KOPT-K1 (cell line): ENCODE measurements around the gene FKBP4.
"Not testable (repeated sequence)": the region's sequence is repeated elsewhere in the genome, so short reads cannot be mapped to it uniquely, and the experiment has no call there.

ENCODE experiments used
- H3K27ac ChIP-seq: fragments of 200-600 bp; sonication (generic); 2 replicates; pipeline ENCODE4 v1.5.1; 2016; ENCODE audit warnings: antibody characterized with exemption, mild to moderate bottlenecking, low read depth, low read length; ENCODE audit not compliant: poor library complexity, severe bottlenecking
- H3K36me3 ChIP-seq: fragments of 200-600 bp; sonication (generic); 2 replicates; pipeline ENCODE4 v1.5.1; 2017; ENCODE audit warnings: antibody characterized with exemption, mild to moderate bottlenecking, low read length, moderate library complexity; ENCODE audit not compliant: insufficient read depth
- H3K9me3 ChIP-seq: fragments of 200-600 bp; sonication (generic); 2 replicates; pipeline ENCODE4 v1.5.1; 2017; ENCODE audit warnings: antibody characterized with exemption, low read length, mild to moderate bottlenecking; ENCODE audit not compliant: insufficient read depth, poor library complexity, severe bottlenecking

FKBP4 gene

GRCh38 chr12:2769866-2770533 lies 24.8 kb upstream of the FKBP4 start:
- Histone ChIP-seq H3K36me3 (no peaks in the 10 kb centered on the region), H3K9me3 (no peaks in the 10 kb centered on the region), H3K27ac (no peak overlapping the region)

- H3K27ac ChIP-seq, H3K9me3 ChIP-seq, H3K36me3 ChIP-seq: not testable (repeated sequence)
Measured at GRCh38 chr12:2770544-2770943, 24.2 kb upstream of the FKBP4 start.

- H3K27ac ChIP-seq, result no peak overlapping the region
Measured at GRCh38 chr12:2772370-2772769, 22.4 kb upstream of the FKBP4 start.

GRCh38 chr12:2773199-2773875 lies 21.4 kb upstream of the FKBP4 start:
- no peak overlapping the region for H3K27ac ChIP-seq
- no peaks in the 10 kb centered on the region for H3K36me3 ChIP-seq
- H3K9me3 ChIP-seq, result no peaks in the 10 kb centered on the region

More at GRCh38 chr12:2772370-2772769, 22.4 kb upstream of the FKBP4 start:
- H3K9me3 ChIP-seq, result no peaks in the 10 kb centered on the region
- H3K36me3 ChIP-seq, result no peaks in the 10 kb centered on the region

- Histone ChIP-seq H3K36me3 (no peaks in the 10 kb centered on the region), H3K27ac (no peak overlapping the region), H3K9me3 (no peaks in the 10 kb centered on the region)
Measured at GRCh38 chr12:2775431-2775830, 19.3 kb upstream of the FKBP4 start.

- H3K27ac ChIP-seq, result no peak overlapping the region
- no peaks in the 10 kb centered on the region for H3K36me3 ChIP-seq
Measured at GRCh38 chr12:2776129-2776806, 18.5 kb upstream of the FKBP4 start.

GRCh38 chr12:2779281-2779680 lies 15.5 kb upstream of the FKBP4 start:
- Histone ChIP-seq H3K9me3 (no peaks in the 10 kb centered on the region), H3K27ac (no peak overlapping the region), H3K36me3 (no peaks in the 10 kb centered on the region)

More at GRCh38 chr12:2776129-2776806, 18.5 kb upstream of the FKBP4 start:
- no peaks in the 10 kb centered on the region for H3K9me3 ChIP-seq

GRCh38 chr12:2783936-2784600 lies 10.7 kb upstream of the FKBP4 start:
- H3K9me3 ChIP-seq, result no peaks in the 10 kb centered on the region
- no peak overlapping the region for H3K27ac ChIP-seq
- H3K36me3 ChIP-seq, result no peaks in the 10 kb centered on the region

GRCh38 chr12:2785017-2785416 lies 9.8 kb upstream of the FKBP4 start:
- no peak overlapping the region for H3K27ac ChIP-seq
- H3K9me3 ChIP-seq, result no peaks in the 10 kb centered on the region

GRCh38 chr12:2791089-2791488 lies 3.7 kb upstream of the FKBP4 start:
- no peaks in the 10 kb centered on the region for H3K9me3 ChIP-seq
- H3K27ac ChIP-seq, result no peak overlapping the region
- H3K36me3 ChIP-seq, result peaks cover 1% of the 10 kb centered on the region; the same call in 1 of the 2 replicates

More at GRCh38 chr12:2785017-2785416, 9.8 kb upstream of the FKBP4 start:
- no peaks in the 10 kb centered on the region for H3K36me3 ChIP-seq

- Histone ChIP-seq H3K36me3 (peaks cover 19% of the 10 kb centered on the region), H3K9me3 (no peaks in the 10 kb centered on the region), H3K27ac (no peak overlapping the region)
Measured at GRCh38 chr12:2792671-2793500, 1.9 kb upstream of the FKBP4 start.

GRCh38 chr12:2793561-2793960 lies 1.2 kb upstream of the FKBP4 start:
- no peaks in the 10 kb centered on the region for H3K9me3 ChIP-seq
- H3K36me3 ChIP-seq, result peaks cover 26% of the 10 kb centered on the region
- no peak overlapping the region for H3K27ac ChIP-seq

- Histone ChIP-seq H3K27ac (no peak overlapping the region), H3K36me3 (peaks cover 33% of the 10 kb centered on the region)
Measured at GRCh38 chr12:2794191-2794735, 507 bp upstream of the FKBP4 start.

More at GRCh38 chr12:2794191-2794735, 507 bp upstream of the FKBP4 start:
- no peaks in the 10 kb centered on the region for H3K9me3 ChIP-seq
